GM19372 (cell line): ENCODE results near the gene UROC1.

Experiments
- ATAC-seq: cut with Tn5 transposase; IDR thresholded peaks from one replicate; pipeline ENCODE4 v1.9.1; 2021; ENCODE audit warnings: mild to moderate bottlenecking, low read depth, moderate library complexity; ENCODE audit not compliant: unreplicated experiment

UROC1 gene

GRCh38 chr3:126499401-126499800 lies 18.2 kb downstream of the UROC1 start:
- ATAC-seq = no peak

- no peak for ATAC-seq
Measured at GRCh38 chr3:126498929-126499328, 18.6 kb downstream of the UROC1 start.

DNA sequence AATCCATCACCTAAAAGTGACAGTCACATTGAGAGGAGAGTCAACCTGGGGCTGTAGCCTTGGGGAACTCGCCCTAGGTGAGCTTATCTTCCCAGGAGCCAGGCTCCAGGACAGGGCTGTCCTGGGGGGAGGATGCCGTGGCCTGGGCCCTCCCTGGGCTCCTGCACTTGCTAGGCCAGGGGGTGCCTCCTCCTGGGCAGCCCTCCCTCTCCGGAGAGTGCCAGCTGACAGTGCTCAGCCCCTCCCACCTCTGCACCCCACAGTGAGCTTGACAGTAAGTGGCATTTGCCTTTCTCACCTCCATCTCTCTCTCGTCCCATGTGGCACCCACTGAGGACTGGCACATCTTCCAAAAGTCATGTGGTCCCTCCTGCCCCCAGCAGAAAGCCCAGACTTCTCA lies 19.1 kb downstream of the UROC1 start:
- no peak for ATAC-seq

GRCh38 chr3:126497956-126498355 lies 19.6 kb downstream of the UROC1 start:
- no peak for ATAC-seq

- ATAC-seq = no peak
Measured at GRCh38 chr3:126496894-126497850, 20.4 kb downstream of the UROC1 start.

GRCh38 chr3:126495786-126496185 lies 21.8 kb downstream of the UROC1 start:
- no peak for ATAC-seq

GRCh38 chr3:126494970-126495230 lies 22.7 kb downstream of the UROC1 start:
- ATAC-seq = no peak

DNA sequence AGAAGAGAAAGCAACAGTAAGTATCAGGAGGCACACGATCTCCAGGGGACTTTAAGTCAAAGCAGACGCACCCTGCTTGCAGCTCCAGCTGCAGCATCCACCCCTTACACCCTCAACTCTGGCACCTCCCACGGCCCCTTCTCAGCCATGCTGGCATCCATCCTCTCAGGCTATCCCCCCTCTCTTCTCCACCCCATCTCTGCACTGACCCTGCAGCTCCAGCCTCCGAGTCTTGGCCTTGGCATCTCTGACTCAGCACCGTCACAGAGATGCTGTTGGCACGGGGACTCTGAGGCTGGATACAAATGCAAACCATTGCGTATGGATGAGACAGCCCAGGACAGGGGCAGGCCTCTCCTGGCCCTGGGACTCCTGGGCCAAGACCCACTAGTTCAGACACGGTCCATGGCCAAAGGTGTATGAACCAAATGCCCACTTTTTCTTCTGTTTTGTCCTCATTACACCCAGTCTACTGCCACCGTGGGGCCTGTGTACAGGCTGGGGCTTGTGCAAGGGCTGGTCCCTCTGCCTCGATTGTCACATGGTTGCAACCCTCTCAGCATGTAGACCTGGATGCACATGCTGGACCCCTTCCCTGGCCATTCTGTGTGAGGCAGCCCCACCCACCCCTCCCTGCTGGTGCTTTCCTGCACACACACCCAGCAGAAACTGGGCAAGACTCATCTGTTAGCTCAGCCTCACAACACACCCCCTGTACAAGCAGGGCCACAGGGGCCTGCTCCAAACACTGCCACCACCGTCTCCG lies 23.2 kb downstream of the UROC1 start:
- ATAC-seq = no peak

- ATAC-seq = no peak
Measured at GRCh38 chr3:126493739-126494138, 23.8 kb downstream of the UROC1 start.

GRCh38 chr3:126493051-126493450 lies 24.5 kb downstream of the UROC1 start:
- ATAC-seq = no peak

GRCh38 chr3:126491221-126492013 lies 26.2 kb downstream of the UROC1 start:
- ATAC-seq = no peak

DNA sequence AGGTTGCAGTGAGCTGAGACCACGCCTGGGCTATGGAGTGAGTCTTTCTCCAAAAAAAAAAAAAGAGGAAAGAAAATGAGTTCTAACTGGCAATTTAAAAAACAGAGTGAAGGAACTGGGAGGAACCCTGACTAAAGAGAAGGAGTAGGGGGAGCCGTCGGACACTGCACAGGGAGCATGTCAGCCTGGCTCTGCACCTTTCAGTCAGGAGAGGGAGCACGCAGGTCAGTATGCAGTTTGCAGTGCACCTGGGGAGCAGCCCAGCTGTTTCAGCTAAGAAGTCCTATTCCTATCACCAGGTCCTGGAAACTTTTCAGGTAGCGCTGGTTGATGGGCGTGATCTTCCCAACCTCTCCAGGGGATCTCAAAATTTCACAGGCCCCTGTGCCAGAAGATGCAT lies 27.0 kb downstream of the UROC1 start:
- ATAC-seq = no peak

- no peak for ATAC-seq
Measured at GRCh38 chr3:126488886-126489569, 28.5 kb downstream of the UROC1 start.

DNA sequence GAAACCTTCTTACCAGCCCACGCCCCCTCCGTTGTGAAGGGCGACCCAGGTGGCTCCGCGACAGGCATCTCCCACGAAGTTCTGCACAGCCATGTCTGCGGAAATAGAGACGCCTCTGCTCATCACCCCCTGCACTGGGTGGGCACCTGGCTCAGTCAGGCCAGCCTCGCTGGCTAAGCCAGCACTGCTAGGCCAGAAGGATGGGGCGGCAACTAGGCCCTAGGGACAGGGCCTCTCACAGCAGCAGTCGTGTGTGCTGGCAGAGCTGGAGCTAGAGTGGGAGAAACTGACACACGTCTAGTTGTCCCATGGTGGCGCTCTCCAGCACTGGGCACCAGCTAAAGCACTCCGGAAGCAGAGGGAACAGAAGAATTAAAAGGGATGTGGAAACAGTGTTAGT lies 29.4 kb downstream of the UROC1 start:
- no peak for ATAC-seq

DNA sequence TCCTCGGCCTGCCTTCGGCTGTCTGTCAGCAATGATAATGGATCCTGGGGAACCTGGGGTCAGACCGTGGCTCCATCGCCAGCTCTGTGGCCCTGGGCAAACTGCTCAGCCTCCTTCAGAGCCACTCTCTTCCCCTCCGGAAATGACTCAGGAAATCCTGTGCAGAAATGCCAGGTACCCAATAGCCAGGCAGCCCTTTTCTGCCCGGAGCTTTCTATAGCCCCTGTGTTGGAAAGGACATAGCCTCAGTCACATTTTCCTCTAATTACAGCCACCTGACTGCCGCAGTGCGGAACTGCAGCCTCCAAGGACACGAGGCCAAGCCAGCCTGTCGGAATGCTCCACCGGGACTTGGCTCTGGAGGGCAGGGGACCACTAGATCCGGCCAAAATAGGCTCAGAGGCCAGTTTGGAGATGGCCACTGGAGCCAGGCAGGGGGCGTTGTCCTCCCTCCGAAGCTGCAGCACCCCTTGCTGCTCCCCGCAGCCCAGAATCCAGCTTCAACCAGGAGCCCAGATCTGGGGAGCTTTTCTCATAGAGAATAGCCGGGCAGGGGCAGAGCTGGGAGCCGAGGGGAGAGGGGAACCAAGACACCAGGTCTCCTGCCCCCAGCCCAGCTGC lies 30.3 kb downstream of the UROC1 start:
- no peak for ATAC-seq

DNA sequence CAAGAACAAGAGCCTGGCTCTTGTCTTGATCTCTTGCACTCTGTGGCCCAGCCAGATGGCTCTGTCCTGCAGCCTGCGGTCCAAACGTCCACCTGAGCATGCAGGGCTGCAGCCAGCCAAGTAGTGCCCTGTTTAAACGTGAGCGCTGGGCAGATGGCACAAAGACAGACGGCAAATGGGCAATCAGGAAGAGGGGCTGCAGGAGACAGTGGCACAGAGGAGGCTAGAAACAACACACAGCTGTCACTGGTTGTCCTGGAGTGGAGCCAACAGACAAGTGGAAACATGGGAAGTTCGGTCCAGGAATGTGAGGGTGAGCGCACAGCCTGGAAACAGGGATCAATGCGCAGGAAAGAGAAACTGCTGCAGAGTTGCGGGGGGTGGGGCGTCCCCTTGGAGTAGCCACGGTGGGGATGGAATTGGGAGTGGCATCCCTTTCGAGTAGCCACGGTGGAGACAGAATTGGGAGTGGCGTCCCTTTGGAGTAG lies 31.2 kb downstream of the UROC1 start:
- ATAC-seq = no peak

DNA sequence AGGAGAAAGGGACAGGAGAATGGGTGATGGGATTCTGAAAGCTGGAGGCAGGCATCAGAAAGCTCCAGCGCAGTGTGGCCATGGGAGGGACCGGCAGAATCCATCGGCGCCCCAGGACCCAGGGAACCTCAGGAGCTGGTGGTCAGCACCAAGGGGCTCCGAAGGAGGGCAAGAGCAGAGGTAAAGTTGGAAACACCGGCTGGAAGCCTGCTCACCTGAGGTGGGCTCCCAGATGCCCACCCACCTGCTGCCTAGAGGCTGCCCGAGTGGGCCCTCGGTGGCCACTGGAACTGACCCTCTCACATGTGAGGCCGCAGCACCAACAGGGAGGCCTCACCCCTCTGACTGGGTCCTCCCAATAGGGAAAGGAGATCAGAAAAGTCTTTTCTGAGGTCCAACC lies 31.6 kb downstream of the UROC1 start:
- ATAC-seq = no peak

GRCh38 chr3:126485176-126485897 lies 32.2 kb downstream of the UROC1 start:
- ATAC-seq = no peak

GRCh38 chr3:126484662-126485061 lies 32.9 kb downstream of the UROC1 start:
- no peak for ATAC-seq
